HG03135 (cell line): ENCODE data around the gene SPA17.
A peak's percentile ranks its signal among the peaks of the same experiment; 100 is the strongest.

Source experiments
- ATAC-seq: cut with Tn5 transposase; IDR thresholded peaks from one replicate; pipeline ENCODE4 v1.9.1; 2021; ENCODE audit warnings: mild to moderate bottlenecking, moderate library complexity; ENCODE audit not compliant: unreplicated experiment

SPA17 gene

DNA sequence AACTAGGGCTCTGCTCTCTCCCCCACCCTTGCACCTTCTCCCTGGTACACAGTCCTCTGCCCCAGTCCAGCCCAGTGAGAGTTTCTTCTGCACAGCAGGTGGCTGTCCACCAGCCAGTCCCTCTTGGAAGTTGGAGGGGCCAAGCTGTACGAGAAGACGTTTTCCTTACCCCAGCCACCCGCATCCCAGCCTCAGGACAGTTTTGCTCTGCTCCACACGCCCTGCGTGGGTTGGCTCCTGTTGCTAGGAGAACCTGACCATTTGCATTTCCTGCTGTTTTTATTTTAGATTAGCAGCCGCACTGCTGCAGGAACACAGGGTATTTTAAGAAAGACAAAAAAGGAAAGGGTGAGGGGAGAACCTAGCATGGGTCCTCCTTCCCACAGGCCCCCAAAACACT, 48.5 kb downstream of the SPA17 start:
- no peak for ATAC-seq

DNA sequence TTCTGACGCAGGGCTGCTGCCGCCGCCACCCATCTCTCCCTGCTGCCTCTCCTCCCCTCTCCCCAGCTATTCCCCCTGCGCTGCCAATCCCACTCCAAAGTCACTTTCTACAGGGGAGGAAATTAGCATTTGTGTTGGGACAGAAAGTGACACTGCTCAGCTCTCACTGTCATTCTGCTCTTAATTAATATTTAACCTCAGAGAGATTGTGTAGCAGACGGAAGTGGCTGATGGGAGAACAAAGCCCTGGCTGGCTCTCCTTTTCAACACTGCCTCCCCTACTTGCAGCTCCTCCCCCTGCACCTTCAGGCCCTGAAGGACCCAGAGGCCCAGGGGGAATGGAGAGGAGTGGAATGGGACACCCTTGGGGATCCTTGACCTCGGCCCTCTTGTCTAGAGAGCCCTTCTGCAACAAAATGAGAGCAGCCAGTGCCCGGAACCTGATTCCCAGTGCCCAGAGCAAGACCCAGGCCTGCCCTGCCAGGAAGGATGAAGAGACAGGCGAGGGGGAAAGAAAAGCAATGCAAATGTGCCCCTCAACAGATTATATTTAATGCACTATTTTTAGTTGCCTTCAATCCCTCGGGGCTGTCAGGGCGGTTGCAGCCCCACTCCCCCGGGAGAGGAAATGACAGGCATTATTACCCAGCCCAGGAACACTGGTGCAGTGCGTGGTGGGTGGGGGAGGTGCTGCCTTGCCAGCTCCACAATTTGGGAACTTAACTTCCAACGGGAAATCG, 51.4 kb downstream of the SPA17 start:
- peak; percentile 96 for ATAC-seq

DNA sequence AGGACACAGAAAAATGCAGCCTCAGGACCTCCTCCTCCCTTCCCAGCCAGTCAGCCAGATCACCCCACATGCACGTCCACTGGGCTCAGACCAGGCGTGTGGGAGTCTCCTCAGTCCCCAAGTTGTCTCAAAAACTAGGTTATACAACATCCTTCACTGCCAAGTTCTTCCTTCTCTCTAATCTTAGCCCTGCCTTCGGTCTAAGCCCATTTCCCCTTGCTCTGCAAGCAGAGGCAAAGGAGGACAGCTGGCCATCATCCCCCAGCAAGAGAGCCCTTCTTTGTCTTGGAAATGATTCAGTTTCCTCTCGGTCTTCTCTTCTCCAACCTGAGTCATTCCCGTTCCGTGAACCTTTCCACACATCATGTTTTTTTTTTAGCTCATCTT, 52.0 kb downstream of the SPA17 start:
- no peak for ATAC-seq

DNA sequence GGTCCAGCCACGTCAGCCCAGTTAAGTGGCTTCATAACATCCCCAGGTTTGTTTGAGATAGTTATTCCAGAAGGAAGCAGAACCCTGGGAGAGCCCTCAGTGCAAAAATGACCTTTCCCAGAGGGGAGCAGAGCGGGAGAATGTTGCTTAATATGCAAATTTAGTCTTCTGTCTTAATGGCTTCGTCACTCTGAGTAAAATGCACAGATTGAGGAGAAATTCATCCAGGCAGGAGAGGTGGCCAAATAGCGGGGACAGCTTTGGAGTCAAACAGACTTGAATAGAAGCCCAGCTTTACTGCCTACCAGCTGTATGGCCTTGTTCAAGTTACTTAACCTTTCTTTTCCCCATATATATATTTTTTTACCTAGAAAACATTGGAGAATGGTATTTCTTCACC, 53.8 kb downstream of the SPA17 start:
- no peak for ATAC-seq

GRCh38 chr11:124728134-124728533, 54.4 kb downstream of the SPA17 start:
- ATAC-seq = no peak

DNA sequence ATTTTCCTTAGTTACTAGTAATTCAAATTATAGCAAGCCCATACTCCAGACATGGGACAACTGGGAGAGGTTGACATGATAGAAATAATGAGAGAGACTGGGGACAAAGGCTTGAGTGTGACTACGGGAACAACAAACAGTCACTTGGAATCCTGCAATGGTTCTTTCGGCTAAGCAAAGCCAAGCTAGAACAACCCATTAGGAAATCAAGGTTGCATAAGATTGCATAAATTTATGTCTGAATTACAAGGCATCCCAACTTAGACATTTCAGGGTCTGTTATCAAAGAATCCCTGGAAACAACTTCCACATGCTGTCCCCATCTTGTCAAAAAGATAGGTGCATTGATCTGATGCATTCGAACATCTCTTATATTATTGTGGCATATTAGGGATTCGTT, 55.9 kb downstream of the SPA17 start:
- ATAC-seq = no peak

DNA sequence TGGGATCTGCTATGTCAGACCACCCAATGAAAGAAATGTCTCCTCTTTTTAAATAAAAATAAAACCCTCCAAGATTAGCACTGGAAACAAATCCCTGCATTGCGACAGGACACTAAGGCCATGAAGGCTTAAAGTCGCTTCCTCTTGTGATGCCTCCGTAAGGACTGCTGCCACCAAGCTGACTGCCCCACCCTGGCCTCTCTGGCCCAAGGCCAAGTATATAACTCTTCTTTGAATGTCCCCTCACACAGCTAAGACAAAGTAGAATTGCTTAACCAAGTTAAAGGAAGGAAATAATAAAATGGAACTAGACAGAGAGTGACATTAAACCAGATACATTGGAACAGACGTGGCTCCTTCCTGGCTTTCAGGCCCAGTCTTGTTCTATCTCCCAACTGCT, 58.5 kb downstream of the SPA17 start:
- ATAC-seq = no peak

DNA sequence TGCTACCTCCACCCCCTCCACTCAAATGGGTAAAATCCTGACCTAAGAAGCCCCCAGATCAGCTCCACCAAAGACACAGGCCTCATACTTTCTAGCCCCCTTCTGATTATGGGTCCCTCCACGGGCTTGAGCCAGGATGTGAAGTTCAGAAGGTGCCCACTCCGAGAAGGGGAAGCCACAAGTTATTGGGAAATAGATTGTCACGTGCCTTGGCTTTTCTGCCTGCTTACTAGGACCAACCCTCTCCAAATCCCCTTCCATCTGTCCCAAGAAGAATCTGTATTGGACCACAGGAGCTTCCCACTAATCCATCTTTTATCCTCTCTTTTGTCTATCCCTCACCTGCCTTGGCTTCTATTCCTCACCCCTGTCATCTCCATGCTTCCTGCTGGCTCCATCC, 63.0 kb downstream of the SPA17 start:
- no peak for ATAC-seq

DNA sequence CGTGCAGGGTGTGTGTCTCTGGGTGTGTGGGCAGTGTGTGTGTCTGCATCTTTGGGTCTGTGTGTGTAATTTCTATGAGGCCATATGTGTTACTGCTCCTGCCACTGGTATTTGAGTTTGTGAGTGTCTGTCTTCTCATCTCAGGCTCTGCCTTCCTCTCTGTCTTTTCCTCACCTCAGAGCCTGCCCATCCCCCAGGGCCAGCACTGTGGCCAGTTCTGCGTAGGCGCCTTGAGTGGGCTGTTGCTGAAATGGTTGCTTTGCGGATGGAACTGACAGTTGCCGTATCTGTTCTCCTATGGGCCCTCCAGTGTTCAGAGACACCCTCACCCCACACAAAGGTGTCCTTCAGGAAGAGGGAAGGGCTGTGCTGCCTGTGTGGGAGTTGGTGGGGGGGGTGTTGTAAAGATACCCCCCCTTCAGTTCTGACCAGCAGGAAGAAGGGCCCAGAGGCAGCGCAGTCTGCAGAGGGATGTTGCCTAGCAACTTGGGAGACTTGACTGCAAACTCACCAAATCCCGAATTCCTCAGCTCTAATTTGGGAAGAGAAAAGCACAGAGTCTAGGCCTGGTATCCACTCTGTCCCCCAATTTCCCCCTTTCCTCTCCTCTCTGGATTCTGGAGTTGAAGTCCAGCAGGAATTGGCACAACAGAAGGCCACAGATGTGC, 64.1 kb downstream of the SPA17 start:
- ATAC-seq = no peak

GRCh38 chr11:124738713-124739478, 65.2 kb downstream of the SPA17 start:
- ATAC-seq = no peak

- ATAC-seq = peak; percentile 98
Measured at GRCh38 chr11:124739479-124740276, 66.0 kb downstream of the SPA17 start, which contains the start of gene NRGN. TSS of gene NRGN (plus strand) at chr11:124739942. CDS start at chr11:124740085, 143 bp downstream.

- peak; percentile 42 for ATAC-seq
Measured at GRCh38 chr11:124740277-124740882, 66.7 kb downstream of the SPA17 start.

- ATAC-seq = no peak
Measured at GRCh38 chr11:124742555-124742954, 68.9 kb downstream of the SPA17 start.

DNA sequence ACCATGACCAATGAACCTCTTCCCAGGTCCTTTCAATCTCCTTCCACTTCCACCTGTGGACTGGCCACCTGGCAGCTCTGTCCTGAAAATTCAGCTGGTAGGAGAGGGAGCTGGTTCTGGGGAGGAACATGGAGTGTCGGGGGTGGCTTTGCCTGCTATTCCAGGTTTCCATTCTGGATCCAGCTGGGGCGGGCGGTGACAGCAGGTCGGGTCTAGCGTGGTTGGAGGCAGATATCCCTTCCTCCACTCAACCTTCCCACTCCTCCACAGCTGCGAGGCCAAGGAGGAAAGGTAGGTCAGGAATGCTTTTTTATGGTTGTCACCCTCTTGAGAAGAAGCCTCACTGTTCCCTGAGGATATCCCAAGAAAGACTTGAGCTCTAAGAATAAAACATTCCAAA, 69.3 kb downstream of the SPA17 start:
- ATAC-seq = no peak

DNA sequence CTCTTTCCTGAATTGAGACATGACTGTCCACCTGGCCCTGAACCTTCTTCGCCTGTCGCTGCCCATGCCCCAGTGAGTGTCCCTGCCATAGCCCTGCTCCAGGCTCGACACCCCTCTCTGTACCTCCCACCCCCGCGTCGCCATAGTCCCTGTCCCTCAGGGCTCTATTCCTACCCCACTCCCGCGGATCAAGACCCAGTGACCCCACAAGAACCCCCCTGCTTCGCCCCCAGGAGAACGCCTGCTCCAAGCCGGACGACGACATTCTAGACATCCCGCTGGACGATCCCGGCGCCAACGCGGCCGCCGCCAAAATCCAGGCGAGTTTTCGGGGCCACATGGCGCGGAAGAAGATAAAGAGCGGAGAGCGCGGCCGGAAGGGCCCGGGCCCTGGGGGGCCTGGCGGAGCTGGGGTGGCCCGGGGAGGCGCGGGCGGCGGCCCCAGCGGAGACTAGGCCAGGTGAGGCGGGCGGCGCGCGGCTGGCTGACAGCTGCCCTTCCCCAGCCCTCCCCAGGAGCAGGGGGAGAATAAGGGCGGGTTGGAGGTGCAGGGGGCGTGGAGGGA, 71.6 kb downstream of the SPA17 start:
- no peak for ATAC-seq

- peak; percentile 7 for ATAC-seq
Measured at GRCh38 chr11:124745835-124746620, 72.3 kb downstream of the SPA17 start.

DNA sequence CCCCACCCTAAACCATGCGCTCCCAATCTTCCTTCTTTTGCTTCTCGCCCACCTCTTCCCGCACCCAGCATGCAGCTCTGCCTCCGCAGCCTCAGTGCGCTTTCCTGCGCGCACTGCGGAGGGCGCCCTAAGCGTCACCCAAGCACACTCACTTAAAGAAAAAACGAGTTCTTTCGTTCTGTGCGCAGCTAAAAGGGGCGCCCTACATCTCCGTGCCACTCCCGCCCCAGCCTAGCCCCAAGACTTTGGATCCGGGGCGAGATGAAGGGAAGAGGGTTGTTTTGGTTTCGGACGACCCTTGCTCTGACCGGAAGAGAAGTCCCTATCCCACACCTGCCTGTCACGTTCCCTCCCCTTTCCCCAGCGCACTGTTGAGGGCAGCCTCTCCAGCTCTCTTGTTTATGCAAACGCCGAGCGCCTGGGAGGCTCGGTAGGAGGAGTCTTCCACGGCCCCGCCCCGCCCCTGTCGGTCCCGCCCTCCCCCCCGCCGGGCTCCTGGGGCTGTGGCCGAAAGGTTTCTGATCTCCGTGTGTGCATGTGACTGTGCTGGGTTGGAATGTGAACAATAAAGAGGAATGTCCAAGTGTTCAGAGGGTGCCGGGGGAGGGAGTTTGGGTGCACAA, 73.0 kb downstream of the SPA17 start:
- ATAC-seq = peak; percentile 92
